Peyer's patch (tissue), 4 donors: ENCODE results near the gene EEF2KMT. TPM values are rescaled to one million over a fixed set of nuclear protein-coding genes. Genes with fewer than 3 reads are reported as not detected.

ENCODE experiments used
- DNase-seq, 3 donors: peaks; one replicate each; pipeline ENCODE4 v3.0.0-alpha.2; 2017 to 2019
- H3K27ac ChIP-seq, 4 donors: fragments of 200-600 bp; sonication (generic); one replicate each; pipeline ENCODE4 v1.5.1; 2016 to 2019
- H3K27me3 ChIP-seq, 2 donors: fragments of 200-600 bp; sonication (generic); one replicate each; pipeline ENCODE4 v1.5.1; 2019
- H3K36me3 ChIP-seq, 3 donors: fragments of 200-600 bp; sonication (generic); one replicate each; pipeline ENCODE4 v1.5.1; 2016 to 2019
- H3K4me1 ChIP-seq, 4 donors: fragments of 200-600 bp; sonication (generic); one replicate each; pipeline ENCODE4 v1.5.1; 2016 to 2019
- H3K4me3 ChIP-seq, 4 donors: fragments of 200-600 bp; sonication (generic); 1 replicate in 3 of 4; 2 replicates in 1 of 4; pipeline ENCODE4 v1.5.1; 2016 to 2019; ENCODE audit warnings: mild to moderate bottlenecking in 1 of 4
- H3K9me3 ChIP-seq, 4 donors: fragments of 200-600 bp; sonication (generic); one replicate each; pipeline ENCODE4 v1.5.1; 2016 to 2019; ENCODE audit warnings: mild to moderate bottlenecking in 1 of 4
- POLR2A ChIP-seq, 2 donors: fragments of 450-650 bp; IDR thresholded peaks; one replicate each; pipeline ENCODE4 v1.5.1; 2017; ENCODE audit warnings: antibody characterized with exemption in 2 of 2, mild to moderate bottlenecking in 2 of 2, moderate library complexity in 2 of 2
- total RNA-seq, 4 donors: library from RNA; depleted of rRNA; stranded (reverse); fragments of >200 nt; gene quantifications; one replicate each; pipeline ENCODE4 v1.1.0, GENCODE V29; 2016
- TF ChIP-seq, protein P1 (sequence below), 6 experiments: fragments of 450-650 bp in 4 of 6; fragments of 200-600 bp in 2 of 6; sonication (generic) in 1 of 6; IDR thresholded peaks; one replicate each; pipeline ENCODE4 v1.5.1; 2017 to 2019; ENCODE audit warnings: antibody characterized with exemption in 6 of 6, mild to moderate bottlenecking in 3 of 6, moderate library complexity in 1 of 6

Gene EEF2KMT
- total RNA-seq, 4 donors from 2014 or later = 7.4 to 12.3 (median 9.0) TPM

DNA sequence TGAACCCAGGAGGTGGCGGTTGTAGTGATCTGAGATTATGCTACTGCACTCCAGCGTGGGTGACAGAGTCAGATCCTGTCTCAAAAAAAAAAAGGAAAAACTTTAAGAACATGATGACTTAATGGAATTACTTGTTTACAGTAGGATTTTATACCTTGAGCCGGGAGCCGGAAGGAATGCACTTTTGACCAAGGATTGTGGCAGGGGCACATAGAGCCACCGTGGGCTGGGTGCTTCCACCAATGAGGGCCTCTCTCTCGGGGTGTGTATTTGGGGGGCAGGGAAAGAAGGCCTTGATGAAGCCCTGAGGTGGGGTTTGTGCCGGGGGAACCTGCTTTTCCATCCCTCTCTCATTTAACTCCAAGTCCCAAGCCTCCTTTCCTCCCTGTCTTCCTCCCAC, 57.1 kb downstream of the EEF2KMT start:
- DNase-seq = peak in 1 of 3 donors; percentile 19
- Histone ChIP-seq H3K4me1 (no peaks in the 10 kb centered on the region), H3K36me3 (no peaks in the 10 kb centered on the region), H3K27ac (no peak overlapping the region), H3K9me3 (no peaks in the 10 kb centered on the region), H3K4me3 (no peak overlapping the region), H3K27me3 (no peaks in the 10 kb centered on the region)
- no peak for TF ChIP-seq POLR2A (IDR thresholded peaks at IDR 0.05)
- TF ChIP-seq, protein P1, sequence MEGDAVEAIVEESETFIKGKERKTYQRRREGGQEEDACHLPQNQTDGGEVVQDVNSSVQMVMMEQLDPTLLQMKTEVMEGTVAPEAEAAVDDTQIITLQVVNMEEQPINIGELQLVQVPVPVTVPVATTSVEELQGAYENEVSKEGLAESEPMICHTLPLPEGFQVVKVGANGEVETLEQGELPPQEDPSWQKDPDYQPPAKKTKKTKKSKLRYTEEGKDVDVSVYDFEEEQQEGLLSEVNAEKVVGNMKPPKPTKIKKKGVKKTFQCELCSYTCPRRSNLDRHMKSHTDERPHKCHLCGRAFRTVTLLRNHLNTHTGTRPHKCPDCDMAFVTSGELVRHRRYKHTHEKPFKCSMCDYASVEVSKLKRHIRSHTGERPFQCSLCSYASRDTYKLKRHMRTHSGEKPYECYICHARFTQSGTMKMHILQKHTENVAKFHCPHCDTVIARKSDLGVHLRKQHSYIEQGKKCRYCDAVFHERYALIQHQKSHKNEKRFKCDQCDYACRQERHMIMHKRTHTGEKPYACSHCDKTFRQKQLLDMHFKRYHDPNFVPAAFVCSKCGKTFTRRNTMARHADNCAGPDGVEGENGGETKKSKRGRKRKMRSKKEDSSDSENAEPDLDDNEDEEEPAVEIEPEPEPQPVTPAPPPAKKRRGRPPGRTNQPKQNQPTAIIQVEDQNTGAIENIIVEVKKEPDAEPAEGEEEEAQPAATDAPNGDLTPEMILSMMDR (IDR thresholded peaks at IDR 0.05) = no peak

DNA sequence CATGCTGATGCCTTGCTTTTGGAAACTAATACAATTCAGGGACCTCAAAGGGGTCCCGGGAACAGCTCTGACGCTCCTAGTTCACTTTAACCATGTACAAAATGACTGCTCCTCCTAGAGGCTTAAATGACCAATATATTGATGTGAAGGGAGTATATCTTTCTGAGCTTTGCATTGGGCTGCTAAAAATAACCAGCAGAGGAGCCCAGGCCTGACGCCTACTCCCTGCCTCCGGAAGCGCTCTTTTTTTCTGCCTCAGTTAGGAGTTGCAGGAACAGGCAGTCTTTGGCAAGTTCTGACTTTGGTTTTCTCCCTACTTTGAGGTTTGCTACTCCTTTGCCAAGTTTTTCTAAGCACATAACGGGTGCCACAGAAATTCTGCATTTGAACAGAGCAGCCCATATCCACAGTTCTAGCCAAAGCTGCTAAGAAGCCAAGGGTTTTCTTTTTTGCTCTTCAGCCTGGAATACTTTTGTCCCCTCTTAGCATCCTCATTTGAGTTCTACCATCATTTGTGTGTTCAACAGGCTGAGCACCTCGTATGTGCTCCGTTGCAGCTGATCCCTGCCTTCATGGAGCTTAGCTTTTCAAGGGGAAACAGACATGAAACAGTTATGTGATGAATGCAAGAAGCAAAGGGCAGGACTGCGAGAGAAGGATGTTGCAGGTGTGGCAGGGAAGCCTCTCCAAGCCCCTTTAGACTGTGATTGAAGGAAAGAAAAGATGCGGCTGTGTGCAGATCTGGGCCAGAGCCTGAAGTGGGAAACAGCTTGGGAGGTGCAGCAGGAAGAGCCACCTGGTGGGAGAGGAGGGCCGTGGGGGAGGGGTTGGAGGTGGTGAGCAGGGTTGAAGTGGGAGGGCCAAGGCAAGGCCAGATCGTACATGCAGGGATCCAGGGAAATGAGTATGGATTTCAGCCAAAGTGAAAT, 61.1 kb downstream of the EEF2KMT start:
- DNase-seq = peak in 1 of 3 donors; percentile 23
- no peak for TF ChIP-seq POLR2A (IDR thresholded peaks at IDR 0.05)
- TF ChIP-seq, protein P1 (IDR thresholded peaks at IDR 0.05) = no peak

DNA sequence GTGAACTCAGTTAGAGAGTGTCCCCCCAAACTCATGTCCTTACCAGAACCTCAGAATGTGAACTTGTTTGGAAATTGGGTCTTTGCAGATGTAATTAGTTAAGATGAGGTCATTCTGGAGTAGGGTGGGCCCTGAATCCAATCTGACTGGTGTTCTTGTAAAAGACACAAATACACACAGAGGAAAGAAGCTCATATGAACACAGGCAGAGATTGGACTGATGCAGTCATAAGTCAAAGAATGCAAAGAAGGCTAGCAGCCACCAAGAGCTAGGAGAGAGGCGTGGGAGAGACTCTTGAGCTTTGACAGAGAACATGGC, 61.7 kb downstream of the EEF2KMT start:
- Histone ChIP-seq H3K4me3 (no peak overlapping the region), H3K4me1 (peaks cover 0 to 18% (median 4%) of the 10 kb centered on the region in 4 donors), H3K27ac (no peak overlapping the region), H3K36me3 (no peaks in the 10 kb centered on the region), H3K27me3 (no peaks in the 10 kb centered on the region), H3K9me3 (no peaks in the 10 kb centered on the region)
- DNase-seq = no peak
- TF ChIP-seq, protein P1 (IDR thresholded peaks at IDR 0.05) = no peak
- no peak for TF ChIP-seq POLR2A (IDR thresholded peaks at IDR 0.05)

More for the DNA sequence above, 61.1 kb downstream of the EEF2KMT start:
- Histone ChIP-seq H3K36me3 (no peaks in the 10 kb centered on the region), H3K9me3 (no peaks in the 10 kb centered on the region), H3K4me3 (no peak overlapping the region), H3K4me1 (peaks cover 0 to 18% (median 4%) of the 10 kb centered on the region in 4 donors), H3K27me3 (no peaks in the 10 kb centered on the region), H3K27ac (no peak overlapping the region)

Other genes with a start within 250 kb of the EEF2KMT start
- 10 to 100 TPM; 28.7 to 84.2 (median 53.0) TPM for gene PPL, start 160.6 kb downstream of the EEF2KMT start, total RNA-seq
- gene SEC14L5, start 139.5 kb downstream of the EEF2KMT start, total RNA-seq = 1 to 10 TPM in 2 of 4 donors, under 1 TPM in 2; 0.13 to 2.0 (median 1.1) TPM
- gene NAGPA, start 63.9 kb downstream of the EEF2KMT start, total RNA-seq = 100 to 1,000 TPM in 1 of 4 donors, 10 to 100 TPM in 3; 50.4 to 104 (median 61.0) TPM
- 1 to 10 TPM in 1 of 4 donors, under 1 TPM in 1, not detected in 2; 0.80 to 1.4 TPM for gene C16orf89, start 31.8 kb downstream of the EEF2KMT start, total RNA-seq
- 10 to 100 TPM; 17.8 to 33.9 (median 23.4) TPM for gene ALG1, start 26.0 kb downstream of the EEF2KMT start, total RNA-seq